GM23248 (cell line): ENCODE results near the gene COL26A1.

Experiments
- EZH2 ChIP-seq: fragments of 200-600 bp; sonication (generic); IDR thresholded peaks from 2 replicates; pipeline ENCODE4 v1.6.1; 2018; ENCODE audit warnings: antibody characterized with exemption, mild to moderate bottlenecking; ENCODE audit not compliant: insufficient read depth, poor library complexity, severe bottlenecking
- EZH2phosphoT487 ChIP-seq: fragments of 200-600 bp; sonication (generic); IDR thresholded peaks from 2 replicates; pipeline ENCODE4 v1.6.1; 2018; ENCODE audit warnings: antibody characterized with exemption, moderate library complexity, mild to moderate bottlenecking, low read depth; ENCODE audit not compliant: insufficient read depth

DNA sequence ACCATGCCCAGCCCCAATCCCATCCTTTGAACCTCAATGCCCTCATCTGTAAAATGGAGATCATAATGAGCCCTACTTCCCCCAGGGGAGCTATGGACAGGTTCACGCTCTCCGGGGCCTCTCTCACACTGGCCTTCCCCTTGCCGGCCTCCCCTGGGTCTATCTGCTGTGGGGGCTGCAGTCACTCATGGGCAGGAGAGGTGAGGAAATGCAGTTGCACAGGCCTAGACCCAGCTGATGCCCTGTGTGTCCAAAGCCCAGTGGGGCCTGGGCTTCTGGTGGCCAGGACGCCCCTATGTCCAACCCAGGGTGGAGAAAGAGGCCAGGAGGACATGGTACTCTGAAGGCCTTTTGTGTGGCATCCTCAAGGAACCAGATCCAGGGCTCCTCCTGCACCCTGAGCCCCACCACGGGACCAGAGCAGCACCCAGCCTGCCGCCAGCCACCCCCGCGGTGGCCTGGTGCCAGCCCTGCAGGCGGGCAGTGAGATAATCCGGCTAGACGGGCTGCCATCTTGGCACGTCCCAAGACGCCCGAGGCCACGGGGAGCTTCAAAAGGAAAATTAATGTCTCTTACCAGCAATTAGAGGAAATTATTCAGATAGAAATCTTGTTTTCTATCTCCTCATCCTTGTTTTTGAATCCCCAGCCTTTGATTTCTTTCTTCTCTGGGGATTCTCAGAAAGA, 227.4 kb downstream of the COL26A1 start:
- TF ChIP-seq EZH2 = no peak
- TF ChIP-seq EZH2phosphoT487 = no peak
